Karpas-422 (cell line): ENCODE data around the gene PPM1E. TPM values are rescaled to one million over a fixed set of nuclear protein-coding genes. Genes with fewer than 3 reads are reported as not detected.

Experiments used
- DNase-seq: peaks from one replicate; pipeline ENCODE4 v3.0.0-alpha.2; 2015
- H2AFZ ChIP-seq: fragments of 200-600 bp; sonication (generic); 2 replicates; pipeline ENCODE4 v1.6.1; 2014; ENCODE audit warnings: antibody characterized with exemption, low read length, mixed read lengths
- H3K27ac ChIP-seq: fragments of 200-600 bp; sonication (generic); 2 replicates; pipeline ENCODE4 v1.5.1; 2014; ENCODE audit warnings: mild to moderate bottlenecking, low read length, moderate library complexity
- H3K27me3 ChIP-seq: fragments of 200-600 bp; sonication (generic); 2 replicates; pipeline ENCODE4 v1.6.1; 2014; ENCODE audit warnings: low read length, mixed read lengths
- H3K36me3 ChIP-seq: fragments of 200-600 bp; sonication (generic); 2 replicates; pipeline ENCODE4 v1.6.1; 2014; ENCODE audit warnings: low read length, mixed read lengths; ENCODE audit not compliant: insufficient read depth
- H3K4me1 ChIP-seq: fragments of 200-600 bp; sonication (generic); 2 replicates; pipeline ENCODE4 v1.6.1; 2014; ENCODE audit warnings: mild to moderate bottlenecking, low read length, mixed read lengths
- H3K4me2 ChIP-seq: fragments of 200-600 bp; sonication (generic); 2 replicates; pipeline ENCODE4 v1.6.1; 2014; ENCODE audit warnings: low read length, low read depth, mild to moderate bottlenecking; ENCODE audit not compliant: poor library complexity, severe bottlenecking
- H3K4me3 ChIP-seq: fragments of 200-600 bp; sonication (generic); 2 replicates; pipeline ENCODE4 v1.5.1; 2014; ENCODE audit warnings: mild to moderate bottlenecking, antibody characterized with exemption, low read length, mixed read lengths
- H3K79me2 ChIP-seq: fragments of 200-600 bp; sonication (generic); 2 replicates; pipeline ENCODE4 v1.6.1; 2014; ENCODE audit warnings: mild to moderate bottlenecking, low read length, mixed read lengths
- H3K9ac ChIP-seq: fragments of 200-600 bp; sonication (generic); 2 replicates; pipeline ENCODE4 v1.6.0; 2014; ENCODE audit warnings: low read length
- H3K9me2 ChIP-seq: fragments of 200-600 bp; sonication (generic), shearing (Covaris generic); replicated peaks from 2 replicates; pipeline ENCODE4 v1.6.0; 2014; ENCODE audit warnings: mild to moderate bottlenecking, low read length, moderate library complexity; ENCODE audit not compliant: insufficient read depth
- H3K9me3 ChIP-seq: fragments of 300-700, 200-600 bp; sonication (generic); 2 replicates; pipeline ENCODE4 v1.6.1; 2014; ENCODE audit warnings: low read length, mixed read lengths
- H4K20me1 ChIP-seq: fragments of 200-600 bp; sonication (generic); 2 replicates; pipeline ENCODE4 v1.6.1; 2014; ENCODE audit warnings: mild to moderate bottlenecking, antibody characterized with exemption, low read length, low read depth; ENCODE audit not compliant: insufficient read depth
- total RNA-seq: library from RNA; depleted of rRNA; stranded (reverse); fragments of >200 nt; shearing (Covaris generic); gene quantifications from 2 replicates; pipeline ENCODE4 v1.2.3, GENCODE V29; 2014; ENCODE audit warnings: low replicate concordance

The PPM1E gene
- total RNA-seq, 1 experiment from 2014 or later, result 0.56 TPM

DNA sequence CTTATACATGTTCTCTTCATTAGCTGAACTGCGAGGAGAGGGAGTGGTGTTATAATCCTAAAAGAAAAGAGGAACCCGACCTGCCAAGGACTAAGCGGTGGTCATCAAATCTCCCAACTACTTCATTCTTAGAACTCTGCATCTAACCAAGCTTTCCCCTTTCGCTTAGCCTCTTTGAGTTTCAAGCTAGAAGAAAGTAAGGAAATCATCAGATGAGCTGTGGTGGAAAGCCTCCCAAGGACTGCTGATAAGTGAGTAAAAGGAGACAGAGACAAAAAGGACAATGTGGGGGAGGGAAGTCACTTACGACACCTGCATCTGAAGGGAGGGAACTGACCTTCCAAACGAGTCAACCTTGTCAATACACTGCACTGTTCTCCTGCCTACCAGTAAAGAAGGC is 229.7 kb downstream of the PPM1E start:
- Histone ChIP-seq H4K20me1 (no peaks in the 10 kb centered on the region), H3K79me2 (no peaks in the 10 kb centered on the region), H3K4me2 (no peak overlapping the region), H3K9me3 (no peaks in the 10 kb centered on the region), H3K9ac (no peak overlapping the region), H3K4me3 (no peak overlapping the region), H3K27ac (no peak overlapping the region), H3K27me3 (no peaks in the 10 kb centered on the region), H2AFZ (no peak overlapping the region), H3K36me3 (no peaks in the 10 kb centered on the region; the same call in 1 of the 2 replicates), H3K4me1 (peaks cover 16% of the 10 kb centered on the region), H3K9me2 (no peaks in the 10 kb centered on the region)
- DNase-seq, result no peak

DNA sequence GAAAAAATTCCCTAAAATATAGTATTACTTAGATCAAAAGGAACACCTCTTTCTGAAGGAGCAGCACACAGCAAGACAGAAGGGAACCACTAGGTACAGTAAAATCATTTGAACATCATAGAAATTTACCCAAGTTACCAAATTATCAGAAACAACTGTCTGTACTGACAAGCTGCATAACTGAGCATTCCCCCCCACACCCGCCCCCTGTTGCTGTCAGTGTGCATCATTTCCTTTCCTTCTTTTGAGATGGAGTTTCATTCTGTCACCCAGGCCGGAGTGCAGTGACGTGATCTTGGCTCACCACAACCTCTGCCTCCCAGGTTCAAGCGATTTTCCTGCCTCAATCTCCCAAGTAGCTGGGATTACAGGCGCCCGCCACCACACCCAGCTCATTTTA is 230.3 kb downstream of the PPM1E start:
- Histone ChIP-seq H4K20me1 (no peaks in the 10 kb centered on the region), H3K27me3 (no peaks in the 10 kb centered on the region), H3K27ac (no peak overlapping the region), H3K9ac (no peak overlapping the region), H3K9me2 (no peaks in the 10 kb centered on the region), H3K79me2 (no peaks in the 10 kb centered on the region), H3K9me3 (no peaks in the 10 kb centered on the region), H2AFZ (no peak overlapping the region), H3K4me1 (peaks cover 16% of the 10 kb centered on the region), H3K36me3 (no peaks in the 10 kb centered on the region; the same call in 1 of the 2 replicates), H3K4me2 (no peak overlapping the region), H3K4me3 (no peak overlapping the region)
- DNase-seq, result no peak

DNA sequence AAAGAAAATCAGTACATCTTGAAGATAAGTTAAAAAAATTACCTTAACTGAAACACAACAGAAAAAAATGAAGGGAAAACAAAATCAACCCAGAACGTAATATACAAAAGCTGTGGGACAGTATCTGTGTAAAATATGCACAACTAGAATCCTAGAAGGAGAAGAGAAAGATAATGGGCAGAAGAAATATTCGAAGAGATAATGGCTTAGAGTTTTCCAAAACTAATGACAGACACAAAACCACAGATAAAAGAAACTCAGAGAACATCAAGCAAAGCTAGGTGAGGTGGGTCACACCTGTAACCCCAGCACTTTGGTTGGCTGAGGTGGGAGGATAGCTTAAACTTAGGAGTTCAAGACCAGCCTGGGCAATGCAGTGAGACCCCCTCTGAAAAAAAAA is 234.0 kb downstream of the PPM1E start:
- no peak overlapping the region for H3K9ac ChIP-seq
- peaks cover 16% of the 10 kb centered on the region for H3K4me1 ChIP-seq
- no peak overlapping the region for H3K4me2 ChIP-seq
- no peaks in the 10 kb centered on the region for H3K79me2 ChIP-seq
- no peak overlapping the region for H2AFZ ChIP-seq
- no peaks in the 10 kb centered on the region for H3K27me3 ChIP-seq
- H3K4me3 ChIP-seq, result no peak overlapping the region
- H3K9me2 ChIP-seq, result no peaks in the 10 kb centered on the region
- DNase-seq, result no peak
- H3K9me3 ChIP-seq, result no peaks in the 10 kb centered on the region
- no peaks in the 10 kb centered on the region for H4K20me1 ChIP-seq
- peaks cover 9% of the 10 kb centered on the region; the same call in 1 of the 2 replicates for H3K36me3 ChIP-seq
- H3K27ac ChIP-seq, result no peak overlapping the region

- Histone ChIP-seq H3K9ac (no peak overlapping the region), H3K79me2 (no peaks in the 10 kb centered on the region), H3K4me2 (no peak overlapping the region), H3K36me3 (peaks cover 13% of the 10 kb centered on the region; the same call in 1 of the 2 replicates), H3K27me3 (no peaks in the 10 kb centered on the region), H4K20me1 (no peaks in the 10 kb centered on the region), H3K9me2 (no peaks in the 10 kb centered on the region), H3K27ac (no peak overlapping the region), H3K4me1 (peaks cover 16% of the 10 kb centered on the region), H3K4me3 (no peak overlapping the region), H3K9me3 (no peaks in the 10 kb centered on the region), H2AFZ (no peak overlapping the region)
- DNase-seq, result no peak
Observed at GRCh38 chr17:58991718-58992331, 236.2 kb downstream of the PPM1E start.

DNA sequence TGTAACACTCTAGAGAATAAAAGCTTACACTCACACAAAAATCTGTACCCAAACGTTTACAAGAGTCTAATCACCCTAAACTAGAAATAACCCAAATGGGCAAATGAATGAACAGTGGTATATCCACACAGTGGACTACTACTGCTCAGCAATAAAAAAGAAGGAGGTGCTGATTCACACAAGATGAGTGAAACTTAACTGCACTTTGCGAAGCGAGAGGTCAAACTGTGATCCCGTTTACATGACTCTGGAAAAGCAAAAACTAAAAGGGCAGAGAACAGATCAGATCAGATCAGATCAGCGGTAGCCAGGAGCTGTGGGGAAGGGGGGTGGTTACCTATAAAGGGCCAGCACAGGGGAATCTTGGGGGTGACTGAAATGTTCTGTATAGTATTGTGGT is 237.7 kb downstream of the PPM1E start:
- Histone ChIP-seq H3K36me3 (peaks cover 16% of the 10 kb centered on the region; the same call in 1 of the 2 replicates), H3K27ac (no peak overlapping the region), H3K9me2 (no peaks in the 10 kb centered on the region), H3K79me2 (no peaks in the 10 kb centered on the region), H3K4me1 (peaks cover 6% of the 10 kb centered on the region; the same call in 1 of the 2 replicates), H4K20me1 (no peaks in the 10 kb centered on the region), H3K9ac (no peak overlapping the region), H2AFZ (no peak overlapping the region), H3K9me3 (no peaks in the 10 kb centered on the region), H3K27me3 (no peaks in the 10 kb centered on the region), H3K4me2 (no peak overlapping the region), H3K4me3 (no peak overlapping the region)
- DNase-seq, result no peak

- DNase-seq, result no peak
- Histone ChIP-seq H3K4me1 (peaks cover 7% of the 10 kb centered on the region; the same call in 1 of the 2 replicates), H3K9ac (no peak overlapping the region), H3K4me3 (no peak overlapping the region), H3K9me2 (no peaks in the 10 kb centered on the region), H3K79me2 (no peaks in the 10 kb centered on the region), H4K20me1 (no peaks in the 10 kb centered on the region), H3K27ac (no peak overlapping the region), H3K9me3 (no peaks in the 10 kb centered on the region), H3K4me2 (no peak overlapping the region), H3K36me3 (peaks cover 23% of the 10 kb centered on the region; the same call in 1 of the 2 replicates), H3K27me3 (no peaks in the 10 kb centered on the region), H2AFZ (no peak overlapping the region)
Observed at GRCh38 chr17:58995247-58995940, 239.7 kb downstream of the PPM1E start.

GRCh38 chr17:58996968-58997367 is 241.3 kb downstream of the PPM1E start:
- H2AFZ ChIP-seq, result no peak overlapping the region
- H3K79me2 ChIP-seq, result no peaks in the 10 kb centered on the region
- peaks cover 23% of the 10 kb centered on the region for H3K4me1 ChIP-seq
- no peak overlapping the region for H3K4me2 ChIP-seq
- no peaks in the 10 kb centered on the region for H3K9me2 ChIP-seq
- no peaks in the 10 kb centered on the region for H3K9me3 ChIP-seq
- no peaks in the 10 kb centered on the region for H4K20me1 ChIP-seq
- no peak overlapping the region for H3K27ac ChIP-seq
- peaks cover 27% of the 10 kb centered on the region; the same call in 1 of the 2 replicates for H3K36me3 ChIP-seq
- no peaks in the 10 kb centered on the region for H3K27me3 ChIP-seq
- H3K9ac ChIP-seq, result no peak overlapping the region
- H3K4me3 ChIP-seq, result no peak overlapping the region
- no peak for DNase-seq

GRCh38 chr17:58997756-58998553 is 242.3 kb downstream of the PPM1E start:
- Histone ChIP-seq H3K4me3 (no peak overlapping the region), H3K27ac (no peak overlapping the region), H3K4me2 (no peak overlapping the region), H3K79me2 (0 out of 2 replicates have a peak, but pooled peaks cover 2% of the 10 kb centered on the region), H3K36me3 (peaks cover 27% of the 10 kb centered on the region; the same call in 1 of the 2 replicates), H3K4me1 (peaks cover 33% of the 10 kb centered on the region), H3K9ac (no peak overlapping the region), H2AFZ (no peak overlapping the region), H3K27me3 (no peaks in the 10 kb centered on the region), H3K9me3 (no peaks in the 10 kb centered on the region), H3K9me2 (no peaks in the 10 kb centered on the region), H4K20me1 (no peaks in the 10 kb centered on the region)
- DNase-seq, result no peak
